Measurements from ENCODE around the gene UNCX. TPM values are rescaled to one million over a fixed set of nuclear protein-coding genes. Genes with fewer than 3 reads are reported as not detected.
A peak's percentile ranks its signal among the peaks of the same experiment; 100 is the strongest.

The UNCX gene
- total RNA-seq, 3 donors from 2014 or later, result not detected

- peaks cover 5 to 8% of the 10 kb centered on the region in 2 donors for H3K4me1 ChIP-seq
- TF ChIP-seq POLR2A (IDR thresholded peaks at IDR 0.05) (no peak), POLR2AphosphoS5 (IDR thresholded peaks at IDR 0.05) (no peak)
- TF ChIP-seq, protein P1, sequence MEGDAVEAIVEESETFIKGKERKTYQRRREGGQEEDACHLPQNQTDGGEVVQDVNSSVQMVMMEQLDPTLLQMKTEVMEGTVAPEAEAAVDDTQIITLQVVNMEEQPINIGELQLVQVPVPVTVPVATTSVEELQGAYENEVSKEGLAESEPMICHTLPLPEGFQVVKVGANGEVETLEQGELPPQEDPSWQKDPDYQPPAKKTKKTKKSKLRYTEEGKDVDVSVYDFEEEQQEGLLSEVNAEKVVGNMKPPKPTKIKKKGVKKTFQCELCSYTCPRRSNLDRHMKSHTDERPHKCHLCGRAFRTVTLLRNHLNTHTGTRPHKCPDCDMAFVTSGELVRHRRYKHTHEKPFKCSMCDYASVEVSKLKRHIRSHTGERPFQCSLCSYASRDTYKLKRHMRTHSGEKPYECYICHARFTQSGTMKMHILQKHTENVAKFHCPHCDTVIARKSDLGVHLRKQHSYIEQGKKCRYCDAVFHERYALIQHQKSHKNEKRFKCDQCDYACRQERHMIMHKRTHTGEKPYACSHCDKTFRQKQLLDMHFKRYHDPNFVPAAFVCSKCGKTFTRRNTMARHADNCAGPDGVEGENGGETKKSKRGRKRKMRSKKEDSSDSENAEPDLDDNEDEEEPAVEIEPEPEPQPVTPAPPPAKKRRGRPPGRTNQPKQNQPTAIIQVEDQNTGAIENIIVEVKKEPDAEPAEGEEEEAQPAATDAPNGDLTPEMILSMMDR (IDR thresholded peaks at IDR 0.05), result no peak
- no peaks in the 10 kb centered on the region for H3K36me3 ChIP-seq
- peak overlapping the region in 1 of 3 donors; percentile 45 for H3K4me3 ChIP-seq
- H3K27ac ChIP-seq, result no peak overlapping the region
- H3K27me3 ChIP-seq, result peaks cover 31 to 99% of the 10 kb centered on the region in 2 donors
- no peak for DNase-seq (ENCODE audit: low spot score in 2 of 2)
- intact Hi-C loops (cut with DNase I; ENCODE audit: low total_unique reads), result no loop called here
- no peaks in the 10 kb centered on the region for H3K9me3 ChIP-seq
Observed at GRCh38 chr7:1247527-1248041, 14.9 kb downstream of the UNCX start.

- Histone ChIP-seq H3K27ac (no peak overlapping the region), H3K4me1 (peaks cover 5 to 8% of the 10 kb centered on the region in 2 donors), H3K36me3 (no peaks in the 10 kb centered on the region), H3K4me3 (no peak overlapping the region), H3K27me3 (peaks cover 27 to 99% of the 10 kb centered on the region in 2 donors), H3K9me3 (no peaks in the 10 kb centered on the region)
- TF ChIP-seq POLR2AphosphoS5 (IDR thresholded peaks at IDR 0.05) (no peak), POLR2A (IDR thresholded peaks at IDR 0.05) (no peak)
- TF ChIP-seq, protein P1 (IDR thresholded peaks at IDR 0.05), result no peak
- intact Hi-C loops (cut with DNase I; ENCODE audit: low total_unique reads), result no loop called here
- no peak for DNase-seq (ENCODE audit: low spot score in 2 of 2)
Observed at GRCh38 chr7:1248143-1248915, 15.7 kb downstream of the UNCX start.

DNA sequence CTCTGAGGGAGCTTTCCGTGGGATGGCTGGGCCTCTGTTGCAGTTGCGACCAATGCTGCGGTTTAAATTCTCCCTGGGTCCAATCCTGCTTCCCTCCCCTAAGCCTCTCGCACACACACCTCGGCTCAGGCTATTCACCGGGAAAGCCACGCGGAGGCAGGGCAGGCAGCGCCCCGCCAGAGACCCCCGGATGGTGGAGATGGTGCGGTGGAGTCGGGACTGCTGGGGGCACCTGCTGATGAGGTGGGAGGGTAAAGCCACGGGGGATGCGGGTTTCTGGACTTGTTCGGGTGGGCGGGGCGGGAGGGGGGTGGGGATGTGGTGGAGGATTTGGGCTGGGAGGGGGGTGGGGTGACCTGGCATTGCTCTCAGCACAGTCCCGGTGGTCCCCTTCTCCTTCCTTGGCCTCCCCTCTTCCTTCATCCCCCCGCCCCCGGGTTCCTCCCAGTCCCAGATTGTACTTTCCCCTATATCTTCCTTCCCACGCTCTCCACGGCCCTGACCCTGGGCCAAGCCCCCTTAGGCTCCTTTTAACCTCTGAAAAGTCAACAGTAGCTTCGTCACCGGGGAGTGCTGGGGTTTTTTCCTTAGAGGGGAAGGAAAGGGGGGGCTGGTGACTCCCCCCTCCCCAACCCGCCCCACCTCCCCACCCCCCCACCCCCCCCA is 16.4 kb downstream of the UNCX start:
- TF ChIP-seq POLR2AphosphoS5 (IDR thresholded peaks at IDR 0.05) (no peak), POLR2A (IDR thresholded peaks at IDR 0.05) (no peak)
- TF ChIP-seq, protein P1 (IDR thresholded peaks at IDR 0.05), result no peak
- DNase-seq (ENCODE audit: low spot score in 2 of 2), result no peak
- Histone ChIP-seq H3K4me3 (no peak overlapping the region), H3K36me3 (no peaks in the 10 kb centered on the region), H3K4me1 (peaks cover 5 to 8% of the 10 kb centered on the region in 2 donors), H3K27me3 (peaks cover 27 to 99% of the 10 kb centered on the region in 2 donors), H3K9me3 (no peaks in the 10 kb centered on the region), H3K27ac (no peak overlapping the region)
- intact Hi-C loops (cut with DNase I; ENCODE audit: low total_unique reads), result no loop called here

DNA sequence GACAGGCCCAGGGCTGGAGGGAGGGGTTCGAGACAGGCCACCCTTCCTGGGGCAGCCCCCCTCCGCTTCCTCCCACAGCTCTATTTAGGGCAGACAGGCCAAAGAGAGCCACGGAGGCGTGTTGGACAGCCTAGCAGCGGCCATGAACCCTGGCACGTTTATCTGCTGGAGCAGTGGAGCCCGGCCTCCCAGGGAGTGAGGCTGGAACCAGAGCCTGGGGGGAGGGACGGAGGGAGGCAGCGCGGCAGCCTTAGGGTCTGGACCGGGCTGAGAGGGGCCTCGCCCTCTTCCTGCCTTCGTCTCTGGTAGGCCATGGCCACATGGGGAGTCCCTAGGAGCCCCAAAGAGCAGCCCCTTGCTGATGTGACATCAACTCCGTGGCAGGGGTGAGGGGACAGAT is 17.1 kb downstream of the UNCX start:
- Histone ChIP-seq H3K27ac (no peak overlapping the region), H3K4me3 (no peak overlapping the region), H3K9me3 (no peaks in the 10 kb centered on the region), H3K36me3 (no peaks in the 10 kb centered on the region), H3K27me3 (peaks cover 27 to 99% of the 10 kb centered on the region in 2 donors), H3K4me1 (peaks cover 5 to 8% of the 10 kb centered on the region in 2 donors)
- no peak for DNase-seq (ENCODE audit: low spot score in 2 of 2)
- intact Hi-C loops (cut with DNase I; ENCODE audit: low total_unique reads), result no loop called here
- no peak for TF ChIP-seq POLR2AphosphoS5 (IDR thresholded peaks at IDR 0.05)
- TF ChIP-seq, protein P1 (IDR thresholded peaks at IDR 0.05), result no peak
- TF ChIP-seq POLR2A (IDR thresholded peaks at IDR 0.05), result no peak

GRCh38 chr7:1250901-1251300 is 18.2 kb downstream of the UNCX start:
- no peaks in the 10 kb centered on the region for H3K36me3 ChIP-seq
- intact Hi-C loops (cut with DNase I; ENCODE audit: low total_unique reads), result no loop called here
- DNase-seq (ENCODE audit: low spot score in 2 of 2), result no peak
- no peak overlapping the region for H3K4me3 ChIP-seq
- no peaks in the 10 kb centered on the region for H3K9me3 ChIP-seq
- H3K4me1 ChIP-seq, result peaks cover 5 to 8% of the 10 kb centered on the region in 2 donors
- TF ChIP-seq POLR2A (IDR thresholded peaks at IDR 0.05), result no peak
- TF ChIP-seq, protein P1 (IDR thresholded peaks at IDR 0.05), result no peak
- no peak for TF ChIP-seq POLR2AphosphoS5 (IDR thresholded peaks at IDR 0.05)
- H3K27ac ChIP-seq, result no peak overlapping the region
- H3K27me3 ChIP-seq, result peaks cover 27 to 100% of the 10 kb centered on the region in 2 donors

Measured in breast epithelium (tissue), 4 donors.